BJ (cell line): ENCODE measurements around the gene PRR12. TPM values are rescaled to one million over a fixed set of nuclear protein-coding genes. Genes with fewer than 3 reads are reported as not detected.

ENCODE experiments used
- CTCF ChIA-PET: fragments of 350-600 bp; formaldehyde crosslinking; extraction: SDS; loops from one replicate; lab custom pipeline; 2021; ENCODE audit warnings: antibody characterized with exemption, inconsistent platforms; lab: Yijun Ruan, JAX
- POLR2A ChIA-PET: fragments of 300-600 bp; sonication (Branson Sonifier 250); formaldehyde crosslinking; extraction: SDS; loops from one replicate; lab custom pipeline; 2021; ENCODE audit warnings: antibody characterized with exemption; lab: Charles Lee
- DNase-seq: peaks from one replicate; pipeline ENCODE4 v3.0.0-alpha.2; 2011; ENCODE audit warnings: low read depth
- H3K27me3 ChIP-seq: 2 replicates; pipeline ENCODE4 v1.6.0; 2011; ENCODE audit warnings: low read length; ENCODE audit not compliant: control insufficient read depth, insufficient read depth
- H3K36me3 ChIP-seq: 2 replicates; pipeline ENCODE4 v1.5.1; 2011; ENCODE audit warnings: low read length; ENCODE audit not compliant: control insufficient read depth, insufficient read depth
- H3K4me3 ChIP-seq: 2 replicates; pipeline ENCODE4 v1.5.1; 2011; ENCODE audit warnings: low read depth, mild to moderate bottlenecking, control low read depth, low read length
- CTCF ChIP-seq: IDR thresholded peaks from 2 replicates; pipeline ENCODE4 v1.5.1; 2011; ENCODE audit warnings: low read depth, mild to moderate bottlenecking, control low read depth, inconsistent platforms, low read length, moderate library complexity; ENCODE audit not compliant: insufficient read depth
- polyA plus RNA-seq: library from polyadenylated mRNA; depleted of rRNA; stranded (reverse); fragments of >200 nt; gene quantifications from 2 replicates; pipeline ENCODE4 v1.2.3, GENCODE V29; 2011

PRR12 gene
- polyA plus RNA-seq, 1 experiment = 0.42 TPM

GRCh38 chr19:49546825-49547565 is 44.0 kb upstream of the PRR12 start:
- ChIA-PET CTCF (interaction anchor here (0.6 to 10.6 kb wide), 27 partner anchors 10 to 242 kb away, joined by 3 to 151 read pairs (median 5); partner anchors contain the start of gene RCN3), POLR2A (interaction anchor here (0.5 kb wide), 1 partner anchor 9 kb away, joined by 12 read pairs; no protein-coding TSS in a partner anchor)
- DNase-seq = peak; percentile 74
- peak; percentile 77 for TF ChIP-seq CTCF
- peaks cover 12% of the 10 kb centered on the region for H3K36me3 ChIP-seq
- no peak overlapping the region for H3K4me3 ChIP-seq
- no peaks in the 10 kb centered on the region for H3K27me3 ChIP-seq

GRCh38 chr19:49549045-49549444 is 41.9 kb upstream of the PRR12 start:
- Histone ChIP-seq H3K4me3 (no peak overlapping the region), H3K36me3 (0 out of 2 replicates have a peak, but pooled peaks cover 2% of the 10 kb centered on the region), H3K27me3 (no peaks in the 10 kb centered on the region)
- no peak for DNase-seq
- ChIA-PET CTCF (interaction anchor here (1.2 to 10.6 kb wide), 6 partner anchors 11 to 129 kb away, joined by 3 to 151 read pairs (median 18); partner anchors contain the start of gene RPS11), POLR2A (no interaction called here)
- no peak for TF ChIP-seq CTCF

- H3K36me3 ChIP-seq = peaks cover 12% of the 10 kb centered on the region
- no peaks in the 10 kb centered on the region for H3K27me3 ChIP-seq
- POLR2A ChIA-PET = no interaction called here
- no peak for DNase-seq
- no peak overlapping the region for H3K4me3 ChIP-seq
- TF ChIP-seq CTCF = no peak
- CTCF ChIA-PET = interaction anchor here (10.6 kb wide), 1 partner anchor 46 kb away, joined by 151 read pairs; no protein-coding TSS in a partner anchor
Measured at GRCh38 chr19:49551531-49551930, 39.5 kb upstream of the PRR12 start.

- DNase-seq = no peak
- no peak overlapping the region for H3K4me3 ChIP-seq
- no peaks in the 10 kb centered on the region for H3K27me3 ChIP-seq
- POLR2A ChIA-PET = no interaction called here
- peaks cover 21% of the 10 kb centered on the region for H3K36me3 ChIP-seq
- TF ChIP-seq CTCF = no peak
- CTCF ChIA-PET = interaction anchor here (0.6 to 10.6 kb wide), 3 partner anchors 17 to 497 kb away, joined by 3 to 151 read pairs (median 11); no protein-coding TSS in a partner anchor
Measured at GRCh38 chr19:49552749-49553148, 38.2 kb upstream of the PRR12 start.
